PC-3 (cell line): Measurements from ENCODE around the gene SPATA32. TPM values are rescaled to one million over a fixed set of nuclear protein-coding genes. Genes with fewer than 3 reads are reported as not detected.
A peak's percentile ranks its signal among the peaks of the same experiment; 100 is the strongest.

ENCODE experiments used
- ATAC-seq: fragments of 200-7000 bp; cut with Tn5 transposase; 2 replicates; pipeline ENCODE4 v1.9.1; 2020; ENCODE audit warnings: mild to moderate bottlenecking, moderate library complexity
- BruUV-seq: library from RNA; stranded (reverse); fragments of 400-500 nt; replicated peaks from 2 replicates; lab custom pipeline; 2021; lab: Mats Ljungman, UMichigan
- CTCF ChIA-PET: fragments of 300-600 bp; sonication (Branson Sonifier 250); formaldehyde crosslinking; loops from one replicate; lab custom pipeline; 2022; ENCODE audit warnings: antibody characterized with exemption; lab: Charles Lee
- POLR2A ChIA-PET: fragments of 300-600 bp; sonication (Branson Sonifier 250); formaldehyde crosslinking; loops from one replicate; lab custom pipeline; 2022; ENCODE audit warnings: antibody characterized with exemption; ENCODE audit not compliant: unreplicated experiment; lab: Charles Lee
- DNase-seq: peaks from one replicate; pipeline ENCODE4 v3.0.0-alpha.2; 2015
- H2AFZ ChIP-seq: fragments of 300-600 bp; sonication (generic); 2 replicates; pipeline ENCODE4 v1.6.0; 2016; ENCODE audit warnings: antibody characterized with exemption, low read length
- H3F3A ChIP-seq: fragments of 300-600 bp; sonication (generic); one replicate; pipeline ENCODE4 v1.6.0; 2017; ENCODE audit warnings: antibody characterized with exemption, low read length, control low read depth, mild to moderate bottlenecking; ENCODE audit not compliant: unreplicated experiment
- H3K27ac ChIP-seq: fragments of 300-600 bp; sonication (generic); 2 replicates; pipeline ENCODE4 v1.5.1; 2016; ENCODE audit warnings: mild to moderate bottlenecking, low read length
- H3K27me3 ChIP-seq: fragments of 300-600 bp; sonication (generic); 2 replicates; pipeline ENCODE4 v1.6.1; 2016; ENCODE audit warnings: low read length, mixed read lengths
- H3K36me3 ChIP-seq: fragments of 300-600 bp; sonication (generic); 2 replicates; pipeline ENCODE4 v1.6.1; 2016; ENCODE audit warnings: low read depth, mixed run types, low read length, mixed read lengths
- H3K4me1 ChIP-seq: fragments of 300-600 bp; sonication (generic); 2 replicates; pipeline ENCODE4 v1.5.1; 2016; ENCODE audit warnings: low read length; ENCODE audit not compliant: insufficient read depth
- H3K4me2 ChIP-seq: fragments of 300-600 bp; sonication (generic); 2 replicates; pipeline ENCODE4 v1.6.0; 2016; ENCODE audit warnings: low read length
- H3K4me3 ChIP-seq: fragments of 300-600 bp; sonication (generic); 2 replicates; pipeline ENCODE4 v1.5.1; 2016; ENCODE audit warnings: mild to moderate bottlenecking, low read length, mixed read lengths
- H3K79me2 ChIP-seq: fragments of 300-600 bp; sonication (generic); 2 replicates; pipeline ENCODE4 v1.6.1; 2017; ENCODE audit warnings: low read length, mixed read lengths
- H3K9ac ChIP-seq: fragments of 300-600 bp; sonication (generic); 2 replicates; pipeline ENCODE4 v1.6.0; 2016; ENCODE audit warnings: mild to moderate bottlenecking, low read length
- H3K9me2 ChIP-seq: fragments of 300-600 bp; sonication (generic); replicated peaks from 2 replicates; pipeline ENCODE4 v1.6.1; 2016; ENCODE audit warnings: mixed run types, low read length, mixed read lengths
- H3K9me3 ChIP-seq: fragments of 300-600 bp; sonication (generic); 2 replicates; pipeline ENCODE4 v1.6.1; 2016; ENCODE audit warnings: low read length, mixed read lengths
- H4K20me1 ChIP-seq: fragments of 300-600 bp; sonication (generic); 2 replicates; pipeline ENCODE4 v1.6.1; 2016; ENCODE audit warnings: low read length, mixed read lengths
- EZH2phosphoT487 ChIP-seq: fragments of 300-600 bp; sonication (generic); IDR thresholded peaks from 2 replicates; pipeline ENCODE4 v1.6.1; 2018; ENCODE audit warnings: mild to moderate bottlenecking, antibody characterized with exemption, low read length, borderline replicate concordance
- intact Hi-C: fragments of 100-400 bp; cut with micrococcal nuclease; formaldehyde crosslinking; loops from 2 replicates; pipeline ENCODE4 v1.9.0; 2023
- total RNA-seq: library from RNA; depleted of rRNA; stranded (reverse); fragments of >200 nt; gene quantifications from 2 replicates; pipeline ENCODE4 v1.2.3, GENCODE V29; 2014
- TF ChIP-seq, protein P1 (sequence below): fragments of 300-600 bp; sonication (generic); conservative IDR thresholded peaks from 2 replicates; pipeline ENCODE4 v1.5.1; 2017; ENCODE audit warnings: antibody characterized with exemption, low read depth, mild to moderate bottlenecking, low read length

Gene SPATA32
- total RNA-seq, 1 experiment from 2014 or later = not detected

DNA sequence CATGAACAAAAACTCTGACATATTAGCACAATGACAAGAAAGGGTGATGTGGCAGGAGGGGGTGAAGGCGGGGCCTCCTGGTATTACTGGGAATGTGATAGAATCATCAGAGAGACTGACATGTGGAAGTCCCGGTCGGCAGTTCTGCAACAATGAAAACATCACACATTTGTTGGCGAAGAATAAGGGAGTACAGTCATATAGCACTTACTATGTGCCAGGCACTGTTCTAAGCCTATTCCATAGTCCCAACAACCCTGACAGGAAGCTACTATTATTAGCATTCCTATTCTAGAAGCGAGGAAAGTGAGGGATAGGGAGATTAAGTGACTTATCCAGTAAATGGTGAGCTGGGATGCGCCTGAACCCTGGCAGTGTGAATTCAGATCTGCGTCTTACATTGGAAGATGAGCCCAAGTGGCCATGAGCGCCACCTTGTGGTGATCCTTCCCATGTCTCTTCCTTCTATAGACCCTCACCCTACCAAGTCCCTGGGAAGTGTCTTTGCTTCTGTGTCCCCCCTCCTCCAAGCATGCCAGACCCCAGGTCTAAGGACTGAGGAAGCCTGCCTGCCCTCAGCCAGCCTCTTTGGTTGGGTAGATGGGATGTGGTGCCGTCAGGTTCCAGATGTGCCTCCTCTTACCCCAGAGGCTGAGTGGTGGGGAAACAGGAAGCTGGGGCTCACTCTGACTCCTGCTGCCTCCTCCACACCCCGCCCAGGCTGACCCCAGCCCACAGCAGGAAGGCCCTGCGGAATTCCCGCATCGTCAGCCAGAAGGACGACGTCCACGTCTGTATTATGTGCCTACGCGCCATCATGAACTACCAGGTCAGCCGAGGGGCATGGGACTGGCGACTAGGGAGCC, 26.2 kb downstream of the SPATA32 start:
- intact Hi-C loops = loop anchor here (1.0 kb wide), 2 partner anchors 16 to 100 kb away; partner anchors contain the start of gene ACBD4

DNA sequence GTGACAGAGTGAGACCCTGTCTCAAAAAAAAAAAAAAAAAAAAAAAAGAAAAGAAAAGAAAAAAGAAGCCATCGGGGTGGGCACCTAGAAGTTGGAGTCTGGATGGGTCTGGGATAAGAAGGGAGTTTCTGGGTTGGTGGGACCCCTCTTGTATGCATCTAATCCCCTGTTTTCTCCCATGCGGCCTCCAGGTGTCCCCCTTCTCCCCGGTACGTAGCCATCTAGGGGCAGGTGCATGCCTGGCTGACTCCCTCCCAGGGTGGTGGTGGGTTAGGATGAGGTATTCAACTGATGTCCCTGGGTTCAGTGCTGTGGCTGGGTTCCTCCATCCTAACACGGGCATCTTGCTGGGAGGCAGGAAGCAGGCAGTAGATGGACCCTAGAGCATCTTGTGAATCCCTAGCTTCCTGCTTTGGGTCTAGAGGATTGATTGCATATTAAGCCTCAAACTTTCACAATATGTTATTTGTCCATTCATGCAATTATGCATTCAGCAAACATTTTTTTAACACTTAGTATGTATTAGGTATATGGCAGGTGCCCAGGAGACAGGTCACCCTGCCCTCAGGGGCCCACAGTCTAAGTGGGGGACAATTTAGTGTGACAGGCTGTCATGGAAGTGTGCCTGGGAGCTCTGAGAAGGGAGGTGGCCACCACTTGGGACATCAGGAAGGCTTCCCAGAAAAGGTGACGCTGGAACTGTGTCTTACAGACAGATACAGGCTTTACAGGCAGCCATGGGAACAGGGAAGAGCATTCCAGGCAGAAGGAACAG, 27.1 kb downstream of the SPATA32 start:
- H3K4me3 ChIP-seq = no peak overlapping the region
- intact Hi-C loops = loop anchor here (1.0 kb wide), 2 partner anchors 16 to 100 kb away; partner anchors contain the start of gene ACBD4
- ATAC-seq = peak; percentile 36
- H3K27ac ChIP-seq = no peak overlapping the region
- H3K4me2 ChIP-seq = no peak overlapping the region
- H3K9me3 ChIP-seq = no peaks in the 10 kb centered on the region
- no peaks in the 10 kb centered on the region for H3K36me3 ChIP-seq
- no peak overlapping the region for H3K9ac ChIP-seq
- peaks cover 15% of the 10 kb centered on the region for H3K4me1 ChIP-seq
- ChIA-PET CTCF (interaction anchor here (0.6 to 3.0 kb wide), 7 partner anchors 16 to 324 kb away, joined by 3 to 20 read pairs (median 3); partner anchors contain the start of gene ACBD4), POLR2A (no interaction called here)
- H4K20me1 ChIP-seq = no peaks in the 10 kb centered on the region
- TF ChIP-seq, protein P1, sequence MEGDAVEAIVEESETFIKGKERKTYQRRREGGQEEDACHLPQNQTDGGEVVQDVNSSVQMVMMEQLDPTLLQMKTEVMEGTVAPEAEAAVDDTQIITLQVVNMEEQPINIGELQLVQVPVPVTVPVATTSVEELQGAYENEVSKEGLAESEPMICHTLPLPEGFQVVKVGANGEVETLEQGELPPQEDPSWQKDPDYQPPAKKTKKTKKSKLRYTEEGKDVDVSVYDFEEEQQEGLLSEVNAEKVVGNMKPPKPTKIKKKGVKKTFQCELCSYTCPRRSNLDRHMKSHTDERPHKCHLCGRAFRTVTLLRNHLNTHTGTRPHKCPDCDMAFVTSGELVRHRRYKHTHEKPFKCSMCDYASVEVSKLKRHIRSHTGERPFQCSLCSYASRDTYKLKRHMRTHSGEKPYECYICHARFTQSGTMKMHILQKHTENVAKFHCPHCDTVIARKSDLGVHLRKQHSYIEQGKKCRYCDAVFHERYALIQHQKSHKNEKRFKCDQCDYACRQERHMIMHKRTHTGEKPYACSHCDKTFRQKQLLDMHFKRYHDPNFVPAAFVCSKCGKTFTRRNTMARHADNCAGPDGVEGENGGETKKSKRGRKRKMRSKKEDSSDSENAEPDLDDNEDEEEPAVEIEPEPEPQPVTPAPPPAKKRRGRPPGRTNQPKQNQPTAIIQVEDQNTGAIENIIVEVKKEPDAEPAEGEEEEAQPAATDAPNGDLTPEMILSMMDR = peak; percentile 60
- no peak for TF ChIP-seq EZH2phosphoT487
- no TSS peak for BruUV-seq
- H3K9me2 ChIP-seq = no peaks in the 10 kb centered on the region
- H3K27me3 ChIP-seq = no peaks in the 10 kb centered on the region
- H3K79me2 ChIP-seq = no peaks in the 10 kb centered on the region
- no peak overlapping the region for H2AFZ ChIP-seq
- H3F3A ChIP-seq = no peaks in the 10 kb centered on the region
- DNase-seq = peak; percentile 45

More for the DNA sequence above, 26.2 kb downstream of the SPATA32 start:
- Histone ChIP-seq H3K9ac (no peak overlapping the region), H4K20me1 (no peaks in the 10 kb centered on the region), H3K27ac (no peak overlapping the region), H3K79me2 (no peaks in the 10 kb centered on the region), H3K4me2 (no peak overlapping the region), H3K9me3 (no peaks in the 10 kb centered on the region), H3K9me2 (no peaks in the 10 kb centered on the region), H3F3A (no peaks in the 10 kb centered on the region), H3K4me1 (peaks cover 8% of the 10 kb centered on the region), H3K36me3 (no peaks in the 10 kb centered on the region), H3K27me3 (no peaks in the 10 kb centered on the region), H3K4me3 (no peak overlapping the region), H2AFZ (no peak overlapping the region)
- CTCF ChIA-PET = interaction anchor here (0.6 to 3.0 kb wide), 4 partner anchors 16 to 100 kb away, joined by 3 to 20 read pairs (median 6); partner anchors contain the start of gene ACBD4
- BruUV-seq = no TSS peak
- DNase-seq = peak; percentile 85
- no peak for TF ChIP-seq EZH2phosphoT487
- TF ChIP-seq, protein P1 = peak; percentile 97
- POLR2A ChIA-PET = no interaction called here
- ATAC-seq = peak; percentile 66
